B cell (primary cell): ENCODE results near the gene FMNL1.

Source experiments
- EZH2 ChIP-seq: IDR thresholded peaks from 2 replicates; pipeline ENCODE4 v1.6.1; 2012; ENCODE audit warnings: borderline replicate concordance, low read depth, mild to moderate bottlenecking, moderate library complexity, low read length; ENCODE audit not compliant: insufficient read depth, poor library complexity, severe bottlenecking
- TF ChIP-seq, protein P1 (sequence below): fragments of 200-600 bp; IDR thresholded peaks from one replicate; pipeline ENCODE4 v1.8.0; 2022; ENCODE audit warnings: antibody characterized with exemption, mild to moderate bottlenecking

DNA sequence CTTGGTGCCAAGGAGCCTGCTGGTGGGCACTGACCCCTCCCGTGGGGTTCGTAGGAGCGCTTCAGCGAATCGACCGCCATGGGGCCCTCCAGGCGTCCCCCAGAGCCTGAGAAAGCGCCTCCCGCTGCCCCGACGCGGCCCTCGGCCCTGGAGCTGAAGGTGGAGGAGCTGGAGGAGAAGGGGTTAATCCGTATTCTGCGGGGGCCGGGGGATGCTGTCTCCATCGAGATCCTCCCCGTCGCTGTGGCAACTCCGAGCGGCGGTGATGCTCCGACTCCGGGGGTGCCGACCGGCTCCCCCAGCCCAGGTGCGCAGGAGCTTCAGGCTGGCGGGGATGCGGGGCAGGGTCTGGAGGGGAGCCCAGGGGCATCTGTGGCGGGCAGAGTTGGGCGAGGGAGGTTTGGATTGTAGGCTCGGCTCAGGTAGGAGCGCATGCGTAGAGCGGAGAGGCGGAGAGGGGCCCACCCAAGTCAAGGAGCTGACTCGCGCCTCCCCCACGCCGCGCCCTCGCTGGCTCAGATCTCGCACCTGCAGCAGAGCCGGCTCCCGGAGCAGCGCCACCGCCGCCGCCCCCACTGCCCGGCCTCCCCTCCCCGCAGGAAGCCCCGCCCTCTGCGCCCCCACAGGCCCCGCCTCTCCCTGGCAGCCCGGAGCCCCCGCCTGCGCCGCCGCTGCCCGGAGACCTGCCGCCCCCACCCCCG lies 19.8 kb downstream of the FMNL1 start:
- TF ChIP-seq, protein P1, sequence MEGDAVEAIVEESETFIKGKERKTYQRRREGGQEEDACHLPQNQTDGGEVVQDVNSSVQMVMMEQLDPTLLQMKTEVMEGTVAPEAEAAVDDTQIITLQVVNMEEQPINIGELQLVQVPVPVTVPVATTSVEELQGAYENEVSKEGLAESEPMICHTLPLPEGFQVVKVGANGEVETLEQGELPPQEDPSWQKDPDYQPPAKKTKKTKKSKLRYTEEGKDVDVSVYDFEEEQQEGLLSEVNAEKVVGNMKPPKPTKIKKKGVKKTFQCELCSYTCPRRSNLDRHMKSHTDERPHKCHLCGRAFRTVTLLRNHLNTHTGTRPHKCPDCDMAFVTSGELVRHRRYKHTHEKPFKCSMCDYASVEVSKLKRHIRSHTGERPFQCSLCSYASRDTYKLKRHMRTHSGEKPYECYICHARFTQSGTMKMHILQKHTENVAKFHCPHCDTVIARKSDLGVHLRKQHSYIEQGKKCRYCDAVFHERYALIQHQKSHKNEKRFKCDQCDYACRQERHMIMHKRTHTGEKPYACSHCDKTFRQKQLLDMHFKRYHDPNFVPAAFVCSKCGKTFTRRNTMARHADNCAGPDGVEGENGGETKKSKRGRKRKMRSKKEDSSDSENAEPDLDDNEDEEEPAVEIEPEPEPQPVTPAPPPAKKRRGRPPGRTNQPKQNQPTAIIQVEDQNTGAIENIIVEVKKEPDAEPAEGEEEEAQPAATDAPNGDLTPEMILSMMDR = no peak
- TF ChIP-seq EZH2 = no peak
